Dedifferentiated amniotic fluid mesenchymal stem cell (primary cell): Measurements from ENCODE around the gene PRR13.
"Not testable (repeated sequence)": the region's sequence is repeated elsewhere in the genome, so short reads cannot be mapped to it uniquely, and the experiment has no call there.

Experiments used
- DNase-seq: peaks from one replicate; pipeline ENCODE4 v3.0.0-alpha.2; 2016; ENCODE audit errors: extremely low spot score

PRR13 gene

GRCh38 chr12:53468282-53468681, 26.7 kb downstream of the PRR13 start:
- DNase-seq, result no peak

GRCh38 chr12:53472056-53472582, 30.6 kb downstream of the PRR13 start:
- no peak for DNase-seq

GRCh38 chr12:53474077-53474476, 32.5 kb downstream of the PRR13 start:
- DNase-seq, result no peak

- no peak for DNase-seq
Observed at GRCh38 chr12:53474819-53475218, 33.3 kb downstream of the PRR13 start.

- DNase-seq, result no peak
Observed at GRCh38 chr12:53476769-53477209, 35.3 kb downstream of the PRR13 start.

GRCh38 chr12:53478865-53479264, 37.3 kb downstream of the PRR13 start:
- no peak for DNase-seq

- no peak for DNase-seq
Observed at GRCh38 chr12:53479331-53479730, 37.8 kb downstream of the PRR13 start.

GRCh38 chr12:53480491-53481442, 39.2 kb downstream of the PRR13 start:
- no peak for DNase-seq

- DNase-seq, result not testable (repeated sequence)
Observed at GRCh38 chr12:53481458-53481857, 39.9 kb downstream of the PRR13 start.

- DNase-seq, result no peak
Observed at GRCh38 chr12:53481939-53482586, 40.5 kb downstream of the PRR13 start.

GRCh38 chr12:53482626-53483168, 41.2 kb downstream of the PRR13 start:
- no peak for DNase-seq

GRCh38 chr12:53483225-53483978, 41.9 kb downstream of the PRR13 start:
- no peak for DNase-seq

GRCh38 chr12:53483979-53484377, 42.4 kb downstream of the PRR13 start:
- no peak for DNase-seq

GRCh38 chr12:53484686-53485575, 43.4 kb downstream of the PRR13 start:
- no peak for DNase-seq

- no peak for DNase-seq
Observed at GRCh38 chr12:53485955-53486735, 44.6 kb downstream of the PRR13 start.

GRCh38 chr12:53486736-53487487, 45.4 kb downstream of the PRR13 start:
- no peak for DNase-seq

GRCh38 chr12:53489242-53489864, 47.8 kb downstream of the PRR13 start:
- DNase-seq, result no peak

GRCh38 chr12:53492188-53492587, 50.7 kb downstream of the PRR13 start:
- no peak for DNase-seq
